K562 (cell line): ENCODE data around the gene SCYGR1. TPM values are rescaled to one million over a fixed set of nuclear protein-coding genes. Genes with fewer than 3 reads are reported as not detected.

Experiments
- ATAC-seq: fragments of 200-7000 bp; cut with Tn5 transposase; 3 replicates; pipeline ENCODE4 v1.9.1; 2020; ENCODE audit warnings: moderate library complexity
- BruUV-seq: library from RNA; stranded (reverse); fragments of 400-500 nt; replicated peaks from 2 replicates; lab custom pipeline; 2021; lab: Mats Ljungman, UMichigan
- CTCF ChIA-PET: fragments of 300-600 bp; formaldehyde crosslinking; extraction: SDS; loops from one replicate; lab custom pipeline; 2021; ENCODE audit warnings: low intra/inter-chr PET ratio; lab: Yijun Ruan, JAX
- POLR2A ChIA-PET: fragments of 300-600, 350-650 bp; sonication (Branson Sonifier 250); formaldehyde crosslinking; extraction: SDS; loops from one replicate; lab custom pipeline; 2021; ENCODE audit warnings: antibody characterized with exemption, inconsistent platforms; lab: Yijun Ruan, JAX
- DNase-seq, 4 experiments: peaks; one replicate each; pipeline versions ENCODE4 v3.0.0 to v3.0.0-alpha.2; 2011 to 2018; ENCODE audit warnings: low spot score in 3 of 4, mixed read lengths in 3 of 4; ENCODE audit errors: extremely low read depth in 1 of 4
- FAIRE-seq: peaks from 2 replicates; lab custom pipeline; 2011; peaks lifted over from hg19 to GRCh38; lab: Jason Lieb, UNC
- H2AFZ ChIP-seq: 2 replicates; pipeline ENCODE4 v1.6.0; 2011; ENCODE audit warnings: low read depth, low read length, control low read depth, inconsistent platforms
- H3K27ac ChIP-seq: fragments of 200-600 bp; 3 replicates; pipeline ENCODE4 v1.8.0; 2011; ENCODE audit warnings: low read depth, mild to moderate bottlenecking, control low read depth, inconsistent platforms, low read length, moderate library complexity, mixed read lengths; ENCODE audit errors: extremely low read depth
- H3K27me3 ChIP-seq, 2 experiments: fragments of 300-600 bp in 1 of 2; 2 replicates in 1 of 2; 3 replicates in 1 of 2; pipeline versions ENCODE4 v1.6.0 to v1.8.0; 2011; ENCODE audit warnings: inconsistent platforms in 2 of 2, low read length in 2 of 2, mild to moderate bottlenecking in 1 of 2, mixed read lengths in 1 of 2, moderate library complexity in 1 of 2; ENCODE audit not compliant: control insufficient read depth in 2 of 2, insufficient read depth in 2 of 2
- H3K36me3 ChIP-seq: fragments of 300-600 bp; 3 replicates; pipeline ENCODE4 v1.8.0; 2011; ENCODE audit warnings: mild to moderate bottlenecking, low read length, inconsistent platforms; ENCODE audit not compliant: control insufficient read depth, insufficient read depth
- H3K4me1 ChIP-seq, 2 experiments: fragments of 200-600 bp in 1 of 2; replicated peaks in 1 of 2; 2 replicates in 1 of 2; 3 replicates in 1 of 2; pipeline versions ENCODE4 v1.5.1 to v1.8.0; 2011; ENCODE audit warnings: inconsistent platforms in 2 of 2, low read length in 2 of 2, mild to moderate bottlenecking in 1 of 2, mixed read lengths in 1 of 2, moderate library complexity in 1 of 2; ENCODE audit not compliant: control insufficient read depth in 2 of 2, insufficient read depth in 2 of 2
- H3K4me2 ChIP-seq: 2 replicates; pipeline ENCODE4 v1.6.1; 2011; ENCODE audit warnings: low read length, control low read depth, inconsistent platforms, mixed read lengths; ENCODE audit not compliant: insufficient read depth
- H3K4me3 ChIP-seq: fragments of 200-600 bp; sonication (generic), shearing (Covaris generic); 2 replicates; pipeline ENCODE4 v1.5.1; 2016; ENCODE audit warnings: control low read depth, inconsistent platforms
- H3K79me2 ChIP-seq: fragments of 200-600 bp; 3 replicates; pipeline ENCODE4 v1.8.0; 2011; ENCODE audit warnings: low read length, inconsistent platforms; ENCODE audit not compliant: control insufficient read depth, insufficient read depth
- H3K9ac ChIP-seq, 2 experiments: 2 replicates each; pipeline versions ENCODE4 v1.6.0 to v1.6.1; 2011; ENCODE audit warnings: low read depth in 2 of 2, low read length in 2 of 2, control low read depth in 1 of 2, inconsistent platforms in 1 of 2, mild to moderate bottlenecking in 1 of 2, mixed read lengths in 1 of 2; ENCODE audit not compliant: insufficient read depth in 1 of 2
- H3K9me1 ChIP-seq: one replicate; pipeline ENCODE4 v1.6.0; 2011; ENCODE audit warnings: inconsistent platforms, mild to moderate bottlenecking, low read length, moderate library complexity; ENCODE audit not compliant: control insufficient read depth, insufficient read depth
- H3K9me3 ChIP-seq: replicated peaks from 2 replicates; pipeline ENCODE4 v1.5.1; 2011; ENCODE audit warnings: low read depth, low read length, inconsistent platforms; ENCODE audit not compliant: control insufficient read depth, insufficient read depth
- H4K20me1 ChIP-seq: replicated peaks from 2 replicates; pipeline ENCODE4 v1.6.1; 2011; ENCODE audit warnings: low read length, inconsistent platforms, mixed read lengths; ENCODE audit not compliant: control insufficient read depth, insufficient read depth
- CCAR2 ChIP-seq: fragments of 200-400 bp; formaldehyde crosslinking; IDR thresholded peaks from 2 replicates; pipeline ENCODE4 v1.6.1; 2017; ENCODE audit warnings: mild to moderate bottlenecking, low read depth, low read length
- DPF2 ChIP-seq: fragments of 450-650 bp; IDR thresholded peaks from 2 replicates; pipeline ENCODE4 v1.6.1; 2016
- ELK3 ChIP-seq: fragments of 450-650 bp; formaldehyde crosslinking; IDR thresholded peaks from 2 replicates; pipeline ENCODE4 v1.4.0; 2020; ENCODE audit warnings: mild to moderate bottlenecking
- MYBL2 ChIP-seq, 2 experiments: fragments of 450-650 bp in 1 of 2; sonication (generic) in 1 of 2; formaldehyde crosslinking in 1 of 2; IDR thresholded peaks; 2 replicates each; pipeline versions ENCODE4 v1.6.1 to v1.8.1; 2017 to 2022; ENCODE audit warnings: borderline replicate concordance in 1 of 2, inconsistent platforms in 1 of 2, low read depth in 1 of 2, mild to moderate bottlenecking in 1 of 2, missing genetic modification reagents in 1 of 2, moderate library complexity in 1 of 2
- NFXL1 ChIP-seq: fragments of 450-650 bp; formaldehyde crosslinking; IDR thresholded peaks from 2 replicates; pipeline ENCODE4 v1.4.0; 2021; ENCODE audit warnings: mild to moderate bottlenecking
- RAD21 ChIP-seq, 2 experiments: fragments of 250-450 bp in 1 of 2; fragments of 450-650 bp in 1 of 2; sonication (Bioruptor Pico) in 1 of 2; formaldehyde crosslinking in 1 of 2; IDR thresholded peaks in 1 of 2; conservative IDR thresholded peaks in 1 of 2; 2 replicates each; pipeline versions ENCODE4 v1.4.0 to v1.8.0; 2020 to 2022; ENCODE audit warnings: mild to moderate bottlenecking in 2 of 2, moderate library complexity in 1 of 2
- RNF2 ChIP-seq: sonication (generic); IDR thresholded peaks from 2 replicates; pipeline ENCODE4 v1.6.1; 2016
- SIX5 ChIP-seq, 2 experiments: IDR thresholded peaks; 2 replicates each; pipeline ENCODE4 v1.6.1; 2011; ENCODE audit warnings: low read length in 2 of 2, borderline replicate concordance in 1 of 2, low read depth in 1 of 2, mild to moderate bottlenecking in 1 of 2, moderate library complexity in 1 of 2; ENCODE audit not compliant: insufficient read depth in 1 of 2
- ZKSCAN3 ChIP-seq: fragments of 250-450 bp; sonication (Bioruptor Pico); IDR thresholded peaks from 2 replicates; pipeline ENCODE4 v1.4.0; 2020
- ZNF57 ChIP-seq: fragments of 450-650 bp; formaldehyde crosslinking; IDR thresholded peaks from 2 replicates; pipeline ENCODE4 v1.4.0; 2020; ENCODE audit warnings: mild to moderate bottlenecking, moderate library complexity
- ZNF780A ChIP-seq: fragments of 250-450 bp; sonication (Bioruptor Pico); IDR thresholded peaks from 2 replicates; pipeline ENCODE4 v1.5.0; 2021; ENCODE audit warnings: mild to moderate bottlenecking
- ZNF79 ChIP-seq: fragments of 250-450 bp; sonication (Bioruptor Pico); IDR thresholded peaks from 2 replicates; pipeline ENCODE4 v1.4.0; 2020; ENCODE audit warnings: low read depth, mild to moderate bottlenecking, moderate library complexity
- WGBS: fragments of 100-300 bp; shearing (Covaris generic); methylation state at CpG from one replicate; pipeline ENCODE4 v1.1.6; 2016; ENCODE audit warnings: low coverage, mixed read lengths; ENCODE audit not compliant: insufficient coverage; ENCODE audit errors: missing lambda C conversion rate; 5-methylcytosine and 5-hydroxymethylcytosine counted together
- in situ Hi-C: fragments of 300-500 bp; cut with MboI; formaldehyde crosslinking; loops from 4 replicates; pipeline ENCODE4 v1.15.0; 2018; ENCODE audit warnings: inconsistent platforms, mixed read lengths
- intact Hi-C: fragments of 100-400 bp; cut with micrococcal nuclease; formaldehyde crosslinking; loops from 2 replicates; pipeline ENCODE4 v1.14.2; 2022
- polyA plus RNA-seq, 8 experiments: library from polyadenylated mRNA; depleted of rRNA in 4 of 8; stranded (reverse) in 5 of 8; unstranded in 3 of 8; fragments of >200 nt; fragmentation: Nextera tagmentation in 2 of 8; fragmentation: Illumina TruSeq in 1 of 8; extraction: Ambion mirVana in 2 of 8; extraction: Trizol in 1 of 8; gene quantifications; 2 replicates each; pipeline versions ENCODE4 v1.2.1 to v1.2.3, GENCODE V29; 2011 to 2014; ENCODE audit warnings: inconsistent platforms in 1 of 8, missing spikeins in 1 of 8
- total RNA-seq, 7 experiments: library from RNA; depleted of rRNA in 6 of 7; stranded (reverse); fragments of >200 nt in 6 of 7; fragmentation: Illumina TruSeq in 2 of 7; extraction: Trizol in 2 of 7; gene quantifications; 2 replicates each; pipeline versions ENCODE4 v1.2.1 to v1.2.3, GENCODE V29; 2011 to 2021; ENCODE audit warnings: low replicate concordance in 1 of 7
- TF ChIP-seq, protein P1 (sequence below): sonication (generic); formaldehyde crosslinking; IDR thresholded peaks from 2 replicates; pipeline ENCODE4 v1.8.0; 2022; ENCODE audit warnings: missing genetic modification reagents, mild to moderate bottlenecking, borderline replicate concordance
- TF ChIP-seq, protein P2 (sequence below): IDR thresholded peaks from 2 replicates; pipeline ENCODE4 v1.6.1; 2012; ENCODE audit warnings: low read depth, low read length, improper control_type of control experiment, borderline replicate concordance

The SCYGR1 gene
- total and polyA plus RNA-seq, 9 of the 15 experiments (the other 6 are each of a cell fraction or from before 2014, with no cell fraction given), result not detected

- H3K4me2 ChIP-seq, result no peak overlapping the region
- H3K27ac ChIP-seq, result no peak overlapping the region
- no peaks in the 10 kb centered on the region; a peak in 1 of 5 replicates for H3K4me1 ChIP-seq
- POLR2A ChIA-PET, result interaction anchor here (0.6 kb wide), 1 partner anchor 71 kb away, joined by 3 read pairs; no protein-coding TSS in a partner anchor
- no peaks in the 10 kb centered on the region for H3K27me3 ChIP-seq
- no peak overlapping the region for H3K4me3 ChIP-seq
- FAIRE-seq (no peak), DNase-seq (no peak), ATAC-seq (no peak)
- H3K9me3 ChIP-seq, result no peaks in the 10 kb centered on the region; the same call in 1 of the 2 replicates
- H3K9ac ChIP-seq, result no peak overlapping the region
- no peaks in the 10 kb centered on the region for H3K79me2 ChIP-seq
- CTCF ChIA-PET, result no interaction called here
- H2AFZ ChIP-seq, result no peak overlapping the region
- intact Hi-C loops, result no loop called here
- no peaks in the 10 kb centered on the region for H4K20me1 ChIP-seq
- H3K36me3 ChIP-seq, result no peaks in the 10 kb centered on the region
- 60% methylated on average over 4 of the region's 7 CpGs for WGBS
- in situ Hi-C loops, result no loop called here
- no TSS peak for BruUV-seq
- no peaks in the 10 kb centered on the region for H3K9me1 ChIP-seq
- TF ChIP-seq ZNF57 (CRISPR knock-in tag), result no peak
- TF ChIP-seq, protein P1, sequence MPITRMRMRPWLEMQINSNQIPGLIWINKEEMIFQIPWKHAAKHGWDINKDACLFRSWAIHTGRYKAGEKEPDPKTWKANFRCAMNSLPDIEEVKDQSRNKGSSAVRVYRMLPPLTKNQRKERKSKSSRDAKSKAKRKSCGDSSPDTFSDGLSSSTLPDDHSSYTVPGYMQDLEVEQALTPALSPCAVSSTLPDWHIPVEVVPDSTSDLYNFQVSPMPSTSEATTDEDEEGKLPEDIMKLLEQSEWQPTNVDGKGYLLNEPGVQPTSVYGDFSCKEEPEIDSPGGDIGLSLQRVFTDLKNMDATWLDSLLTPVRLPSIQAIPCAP (CRISPR knock-in tag), result no peak
- no peak for TF ChIP-seq ELK3 (CRISPR knock-in tag)
- no peak for TF ChIP-seq CCAR2
- TF ChIP-seq, protein P2, sequence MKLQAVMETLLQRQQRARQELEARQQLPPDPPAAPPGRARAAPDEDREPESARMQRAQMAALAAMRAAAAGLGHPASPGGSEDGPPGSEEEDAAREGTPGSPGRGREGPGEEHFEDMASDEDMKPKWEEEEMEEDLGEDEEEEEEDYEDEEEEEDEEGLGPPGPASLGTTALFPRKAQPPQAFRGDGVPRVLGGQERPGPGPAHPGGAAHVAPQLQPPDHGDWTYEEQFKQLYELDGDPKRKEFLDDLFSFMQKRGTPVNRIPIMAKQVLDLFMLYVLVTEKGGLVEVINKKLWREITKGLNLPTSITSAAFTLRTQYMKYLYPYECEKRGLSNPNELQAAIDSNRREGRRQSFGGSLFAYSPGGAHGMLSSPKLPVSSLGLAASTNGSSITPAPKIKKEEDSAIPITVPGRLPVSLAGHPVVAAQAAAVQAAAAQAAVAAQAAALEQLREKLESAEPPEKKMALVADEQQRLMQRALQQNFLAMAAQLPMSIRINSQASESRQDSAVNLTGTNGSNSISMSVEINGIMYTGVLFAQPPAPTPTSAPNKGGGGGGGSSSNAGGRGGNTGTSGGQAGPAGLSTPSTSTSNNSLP, result no peak
- TF ChIP-seq MYBL2 (IDR thresholded peaks at IDR 0.05; ENCODE audit: low read depth), result no peak
- TF ChIP-seq MYBL2 (CRISPR knock-in tag; IDR thresholded peaks at IDR 0.05; ENCODE audit: borderline replicate concordance), result no peak
- TF ChIP-seq RAD21 (CRISPR knock-in tag; conservative IDR thresholded peaks at IDR 0.05 in 1 of 2, IDR thresholded peaks at IDR 0.05 in 1 of 2), result no peak
- TF ChIP-seq ZNF79 (CRISPR knock-in tag), result no peak
- TF ChIP-seq DPF2, result no peak
- TF ChIP-seq ZNF780A (CRISPR knock-in tag), result no peak
- TF ChIP-seq ZKSCAN3 (CRISPR knock-in tag), result no peak
- TF ChIP-seq SIX5 (IDR thresholded peaks at IDR 0.05; ENCODE audit: borderline replicate concordance in 1 of 2, insufficient read depth in 1 of 2, low read depth in 1 of 2, low read length in 2 of 2), result no peak
- no peak for TF ChIP-seq NFXL1 (CRISPR knock-in tag)
- no peak for TF ChIP-seq RNF2
Measured at GRCh38 chr2:227436436-227437174, 48.9 kb upstream of the SCYGR1 start.
